GM23248 (cell line): Measurements from ENCODE around the gene PRRG3.

Experiments
- EZH2 ChIP-seq: fragments of 200-600 bp; sonication (generic); IDR thresholded peaks from 2 replicates; pipeline ENCODE4 v1.6.1; 2018; ENCODE audit warnings: antibody characterized with exemption, mild to moderate bottlenecking; ENCODE audit not compliant: insufficient read depth, poor library complexity, severe bottlenecking
- EZH2phosphoT487 ChIP-seq: fragments of 200-600 bp; sonication (generic); IDR thresholded peaks from 2 replicates; pipeline ENCODE4 v1.6.1; 2018; ENCODE audit warnings: antibody characterized with exemption, moderate library complexity, mild to moderate bottlenecking, low read depth; ENCODE audit not compliant: insufficient read depth

DNA sequence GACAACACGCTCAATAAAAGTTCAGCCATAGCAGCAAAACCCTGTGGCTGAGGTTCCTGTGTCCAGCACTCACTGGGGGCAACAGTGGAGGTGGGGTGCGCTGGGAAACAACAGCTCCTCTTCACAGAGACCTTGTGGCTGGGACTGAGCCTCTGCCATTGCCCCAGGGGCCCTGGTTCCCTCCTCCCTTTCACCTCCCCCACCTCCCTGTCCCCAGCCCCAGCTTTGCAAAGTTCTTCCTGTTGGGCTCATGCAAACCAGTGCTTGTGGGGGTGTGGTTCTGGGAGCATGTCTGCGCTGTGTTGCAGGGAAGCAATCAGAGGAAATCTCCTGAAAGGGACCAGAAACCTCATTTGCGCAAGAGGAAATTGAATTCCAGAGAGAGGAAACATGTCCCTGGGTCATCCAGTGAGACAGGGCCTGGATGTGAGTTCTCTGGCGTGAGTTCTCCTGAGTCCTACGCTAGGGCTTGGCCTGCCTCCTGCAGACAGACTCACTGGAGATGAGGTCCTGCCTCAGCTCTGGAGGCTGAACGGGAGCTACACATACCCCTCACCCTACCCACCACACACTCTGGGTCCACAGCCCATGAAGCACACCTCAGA is 28.0 kb downstream of the PRRG3 start:
- TF ChIP-seq EZH2 (no peak), EZH2phosphoT487 (no peak)
